NB4 (cell line): ENCODE results near the gene ADK.

Experiments used
- DNase-seq: peaks from one replicate; pipeline ENCODE4 v3.0.0; 2010; ENCODE audit warnings: low read depth
- H3K4me3 ChIP-seq: one replicate; pipeline ENCODE4 v1.5.1; 2011; ENCODE audit warnings: mild to moderate bottlenecking, low read depth, low read length, moderate library complexity
- CTCF ChIP-seq: IDR thresholded peaks from one replicate; pipeline ENCODE4 v1.5.1; 2012; ENCODE audit warnings: low read depth, low read length
- MAX ChIP-seq: IDR thresholded peaks from 2 replicates; pipeline ENCODE4 v1.6.1; 2011; ENCODE audit warnings: low read depth, low read length
- MYC ChIP-seq: IDR thresholded peaks from 2 replicates; pipeline ENCODE4 v1.6.1; 2011; ENCODE audit warnings: low read depth, low read length
- POLR2A ChIP-seq: IDR thresholded peaks from 2 replicates; pipeline ENCODE4 v1.6.1; 2011; ENCODE audit warnings: mild to moderate bottlenecking; ENCODE audit not compliant: insufficient read length; ENCODE audit errors: extremely low read depth

Gene ADK

GRCh38 chr10:74391786-74392185 is 240.8 kb downstream of the ADK start:
- H3K4me3 ChIP-seq: no peak overlapping the region
- DNase-seq: no peak
- no peak for TF ChIP-seq POLR2A
- no peak for TF ChIP-seq MAX
- no peak for TF ChIP-seq MYC

DNA sequence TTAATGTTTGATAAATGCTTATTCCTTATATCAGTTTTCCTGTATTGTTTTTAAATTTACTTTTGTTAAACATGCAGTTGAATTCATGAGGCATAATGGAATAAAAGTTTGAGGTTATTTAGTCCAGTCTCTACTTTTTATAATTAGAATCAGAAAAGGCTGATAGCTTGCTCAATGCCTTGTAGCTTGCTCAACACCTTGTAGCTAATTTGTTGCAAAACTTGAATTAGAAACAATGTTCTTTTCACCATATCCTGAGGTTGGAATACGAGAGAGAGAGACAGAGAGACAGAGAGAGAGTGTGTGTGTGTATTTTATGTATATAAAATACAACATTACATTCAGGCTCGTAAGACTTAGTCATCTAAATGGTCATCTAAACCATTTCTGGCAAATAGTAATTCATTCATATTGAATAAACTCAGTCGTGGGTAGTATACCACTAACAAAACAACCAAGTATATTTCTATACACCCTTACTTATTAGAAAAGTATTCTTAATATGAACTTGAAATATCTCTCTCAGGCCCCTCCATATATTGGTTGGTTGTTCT is 243.5 kb downstream of the ADK start:
- TF ChIP-seq MYC (no peak), MAX (no peak), CTCF (no peak), POLR2A (no peak)
- peak; percentile 5 for DNase-seq

GRCh38 chr10:74400186-74400585 is 249.2 kb downstream of the ADK start:
- no peak for DNase-seq
- TF ChIP-seq MAX: no peak
- no peak for TF ChIP-seq CTCF
- TF ChIP-seq POLR2A: no peak
- TF ChIP-seq MYC: no peak
- H3K4me3 ChIP-seq: no peak overlapping the region

More for the DNA sequence above, 243.5 kb downstream of the ADK start:
- H3K4me3 ChIP-seq: no peak overlapping the region

DNA sequence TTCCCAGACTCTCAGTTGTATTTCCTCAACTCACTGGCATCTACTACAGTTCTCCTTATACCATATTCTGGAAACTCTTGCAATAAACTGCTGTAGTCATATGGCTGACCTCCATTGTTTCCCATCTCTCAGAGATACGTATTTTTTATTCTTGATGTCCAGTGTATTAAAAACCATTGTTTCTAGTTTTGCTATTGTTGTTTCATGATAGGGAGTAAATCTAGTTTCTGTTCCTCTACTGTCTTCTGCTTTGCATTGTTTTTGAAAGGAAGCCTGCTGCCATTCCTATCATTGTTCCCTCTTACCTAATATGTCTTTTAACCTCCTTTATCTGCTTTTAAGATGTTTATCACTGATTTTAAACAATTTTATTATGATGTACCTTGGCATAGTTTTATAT is 255.0 kb downstream of the ADK start:
- no peak for TF ChIP-seq CTCF
- TF ChIP-seq POLR2A: no peak
- TF ChIP-seq MYC: no peak
- no peak for TF ChIP-seq MAX
- DNase-seq: no peak
- no peak overlapping the region for H3K4me3 ChIP-seq

- H3K4me3 ChIP-seq: no peak overlapping the region
- TF ChIP-seq MYC: no peak
- no peak for TF ChIP-seq POLR2A
- no peak for TF ChIP-seq MAX
- TF ChIP-seq CTCF: no peak
- DNase-seq: no peak
These were observed 264.3 kb downstream of the ADK start for GRCh38 chr10:74415146-74415839.

GRCh38 chr10:74417397-74417796 is 266.4 kb downstream of the ADK start:
- DNase-seq: no peak
- TF ChIP-seq POLR2A (no peak), CTCF (no peak), MYC (no peak), MAX (no peak)
- H3K4me3 ChIP-seq: no peak overlapping the region
